Urothelium cell line (cell line): ENCODE results near the gene R3HDML.
A peak's percentile ranks its signal among the peaks of the same experiment; 100 is the strongest.

Source experiments
- DNase-seq: peaks from one replicate; pipeline ENCODE4 v3.0.0; 2011; ENCODE audit warnings: low spot score, mixed read lengths
- FAIRE-seq: peaks from 2 replicates; lab custom pipeline; 2011; peaks lifted over from hg19 to GRCh38; lab: Jason Lieb, UNC

R3HDML gene

GRCh38 chr20:44398335-44398734 lies 61.5 kb downstream of the R3HDML start:
- FAIRE-seq, result peak; percentile 13
- no peak for DNase-seq

GRCh38 chr20:44399446-44399845 lies 62.6 kb downstream of the R3HDML start:
- FAIRE-seq, result no peak
- no peak for DNase-seq

- no peak for DNase-seq
- FAIRE-seq, result no peak
Observed at GRCh38 chr20:44400671-44400969, 63.8 kb downstream of the R3HDML start.
